OCI-LY3 (cell line): Measurements from ENCODE around the gene PLCB1.

Source experiments
- H2AFZ ChIP-seq: fragments of 200-600, 300-600 bp; shearing (Covaris generic); 2 replicates; pipeline ENCODE4 v1.6.0; 2014; ENCODE audit warnings: antibody characterized with exemption, low read depth, low read length
- H3K27ac ChIP-seq: fragments of 200-600, 300-600 bp; sonication (generic); 2 replicates; pipeline ENCODE4 v1.5.1; 2014; ENCODE audit warnings: mild to moderate bottlenecking, low read length, moderate library complexity, mixed read lengths
- H3K27me3 ChIP-seq: fragments of 200-600, 300-600 bp; sonication (generic); 2 replicates; pipeline ENCODE4 v1.6.1; 2014; ENCODE audit warnings: low read depth, low read length, mixed read lengths
- H3K36me3 ChIP-seq: fragments of 200-600, 300-600 bp; sonication (generic); replicated peaks from 2 replicates; pipeline ENCODE3; 2014; ENCODE audit warnings: low read depth, low read length, mixed read lengths
- H3K4me1 ChIP-seq: fragments of 300-600, 200-600 bp; sonication (generic); 2 replicates; pipeline ENCODE4 v1.6.1; 2014; ENCODE audit warnings: low read length, mixed read lengths
- H3K4me2 ChIP-seq: fragments of 200-600, 300-600 bp; sonication (generic); 2 replicates; pipeline ENCODE4 v1.6.1; 2014; ENCODE audit warnings: low read length, mixed read lengths
- H3K4me3 ChIP-seq: fragments of 300-600, 200-600 bp; sonication (generic); 2 replicates; pipeline ENCODE4 v1.5.1; 2014; ENCODE audit warnings: antibody characterized with exemption, mild to moderate bottlenecking, low read length, moderate library complexity
- H3K79me2 ChIP-seq: fragments of 300-600, 200-600 bp; shearing (Covaris generic); 2 replicates; pipeline ENCODE4 v1.6.1; 2014; ENCODE audit warnings: mild to moderate bottlenecking, low read length, mixed read lengths
- H3K9ac ChIP-seq: fragments of 300-600, 200-600 bp; shearing (Covaris generic); 2 replicates; pipeline ENCODE4 v1.6.0; 2014; ENCODE audit warnings: mild to moderate bottlenecking, low read length, moderate library complexity
- H3K9me3 ChIP-seq: fragments of 200-600, 300-600 bp; shearing (Covaris generic); 2 replicates; pipeline ENCODE4 v1.6.1; 2014; ENCODE audit warnings: low read length, mixed read lengths; ENCODE audit not compliant: insufficient read depth
- H4K20me1 ChIP-seq: fragments of 200-600, 300-600 bp; sonication (generic); 2 replicates; pipeline ENCODE4 v1.6.1; 2016; ENCODE audit warnings: low read length, mixed read lengths; ENCODE audit not compliant: insufficient read depth
- CTCF ChIP-seq: fragments of 200-600, 300-600 bp; sonication (generic); IDR thresholded peaks from 2 replicates; pipeline ENCODE4 v1.5.1; 2014; ENCODE audit warnings: antibody characterized with exemption, low read length, low read depth
- EZH2phosphoT487 ChIP-seq: fragments of 200-600 bp; shearing (Covaris generic); IDR thresholded peaks from 2 replicates; pipeline ENCODE4 v1.6.1; 2018; ENCODE audit warnings: antibody characterized with exemption, mixed run types, low read depth

PLCB1 gene

GRCh38 chr20:8515810-8516435 lies 383.9 kb downstream of the PLCB1 start:
- Histone ChIP-seq H3K27me3 (no peaks in the 10 kb centered on the region), H3K9me3 (no peaks in the 10 kb centered on the region), H3K27ac (no peak overlapping the region), H3K36me3 (no peaks in the 10 kb centered on the region), H3K4me2 (no peak overlapping the region), H2AFZ (no peak overlapping the region), H3K79me2 (no peaks in the 10 kb centered on the region), H4K20me1 (no peaks in the 10 kb centered on the region), H3K4me1 (peaks cover 9% of the 10 kb centered on the region), H3K4me3 (no peak overlapping the region), H3K9ac (no peak overlapping the region)
- TF ChIP-seq CTCF (no peak), EZH2phosphoT487 (no peak)

GRCh38 chr20:8518878-8519277 lies 386.8 kb downstream of the PLCB1 start:
- Histone ChIP-seq H2AFZ (0 out of 2 replicates have a peak overlapping the region, but pooled peaks have one; percentile 23), H3K27me3 (no peaks in the 10 kb centered on the region), H3K79me2 (no peaks in the 10 kb centered on the region), H3K36me3 (no peaks in the 10 kb centered on the region), H3K27ac (no peak overlapping the region), H3K9me3 (no peaks in the 10 kb centered on the region), H3K4me2 (peak overlapping the region; percentile 23; the same call in 1 of the 2 replicates), H3K4me3 (no peak overlapping the region), H3K4me1 (peaks cover 9% of the 10 kb centered on the region), H3K9ac (no peak overlapping the region), H4K20me1 (no peaks in the 10 kb centered on the region)
- TF ChIP-seq CTCF (no peak), EZH2phosphoT487 (no peak)

- H3K9ac ChIP-seq, result no peak overlapping the region
- no peaks in the 10 kb centered on the region for H3K9me3 ChIP-seq
- no peak overlapping the region; the same call in 1 of the 2 replicates for H3K4me2 ChIP-seq
- no peak for TF ChIP-seq CTCF
- TF ChIP-seq EZH2phosphoT487, result no peak
- no peaks in the 10 kb centered on the region for H4K20me1 ChIP-seq
- H3K27ac ChIP-seq, result no peak overlapping the region
- peaks cover 9% of the 10 kb centered on the region for H3K4me1 ChIP-seq
- no peak overlapping the region for H2AFZ ChIP-seq
- H3K79me2 ChIP-seq, result no peaks in the 10 kb centered on the region
- no peak overlapping the region for H3K4me3 ChIP-seq
- H3K27me3 ChIP-seq, result no peaks in the 10 kb centered on the region
- no peaks in the 10 kb centered on the region for H3K36me3 ChIP-seq
These were observed 387.8 kb downstream of the PLCB1 start for GRCh38 chr20:8519887-8520286.

- Histone ChIP-seq H3K9me3 (no peaks in the 10 kb centered on the region), H4K20me1 (no peaks in the 10 kb centered on the region)
These were observed 390.1 kb downstream of the PLCB1 start for GRCh38 chr20:8522168-8522567.

More at GRCh38 chr20:8522168-8522567, 390.1 kb downstream of the PLCB1 start:
- no peaks in the 10 kb centered on the region for H3K79me2 ChIP-seq
- H3K4me2 ChIP-seq, result no peak overlapping the region
- no peak overlapping the region for H2AFZ ChIP-seq
- H3K27ac ChIP-seq, result no peak overlapping the region
- TF ChIP-seq EZH2phosphoT487 (no peak), CTCF (no peak)
- H3K9ac ChIP-seq, result no peak overlapping the region
- H3K4me1 ChIP-seq, result peaks cover 9% of the 10 kb centered on the region
- H3K36me3 ChIP-seq, result no peaks in the 10 kb centered on the region
- H3K4me3 ChIP-seq, result no peak overlapping the region
- H3K27me3 ChIP-seq, result no peaks in the 10 kb centered on the region
